HCT116 (cell line): ENCODE measurements around the gene ARHGEF3. TPM values are rescaled to one million over a fixed set of nuclear protein-coding genes. Genes with fewer than 3 reads are reported as not detected.

Experiments used
- ATAC-seq: fragments of 200-7000 bp; cut with Tn5 transposase; 2 replicates; pipeline ENCODE4 v1.9.1; 2020; ENCODE audit warnings: mild to moderate bottlenecking, moderate library complexity
- BruUV-seq: library from RNA; stranded (reverse); fragments of 400-500 nt; replicated peaks from 2 replicates; lab custom pipeline; 2021; lab: Mats Ljungman, UMichigan
- CTCF ChIA-PET: fragments of 300-600 bp; sonication (Branson Sonifier 250); formaldehyde crosslinking; loops from one replicate; lab custom pipeline; 2021; ENCODE audit warnings: antibody characterized with exemption; lab: Charles Lee
- POLR2A ChIA-PET: fragments of 300-600, 350-600 bp; sonication (Branson Sonifier 250); formaldehyde crosslinking; loops from one replicate; lab custom pipeline; 2021; ENCODE audit warnings: antibody characterized with exemption; lab: Charles Lee
- RAD21 ChIA-PET, 2 experiments: fragments of 300-600 bp; sonication (Branson Sonifier 250); formaldehyde crosslinking; loops; one replicate each; lab custom pipeline; 2023; ENCODE audit warnings: low total read pairs in 2 of 2; ENCODE audit not compliant: uncharacterized antibody in 2 of 2, unreplicated experiment in 2 of 2, low non-redundant PET in 1 of 2; lab: Charles Lee
- DNase-seq: peaks from one replicate; pipeline ENCODE4 v3.0.0-alpha.2; 2010; ENCODE audit warnings: low read depth, low spot score
- H2AFZ ChIP-seq: fragments of 200-600 bp; shearing (Covaris generic), sonication (generic); 2 replicates; pipeline ENCODE4 v1.6.1; 2017; ENCODE audit warnings: low read depth, mixed run types, mixed read lengths, antibody characterized with exemption, low read length; ENCODE audit not compliant: poor library complexity, severe bottlenecking
- H3K27ac ChIP-seq: 2 replicates; pipeline ENCODE4 v1.5.1; 2012; ENCODE audit warnings: low read depth, low read length
- H3K27me3 ChIP-seq: fragments of 200-600 bp; sonication (generic); 2 replicates; pipeline ENCODE4 v1.6.1; 2016; ENCODE audit warnings: mixed run types, low read length, mixed read lengths; ENCODE audit not compliant: insufficient read depth
- H3K36me3 ChIP-seq, 2 experiments: fragments of 200-500 bp in 1 of 2; fragments of 200-600 bp in 1 of 2; sonication (Bioruptor generic) in 1 of 2; sonication (generic) in 1 of 2; 2 replicates each; pipeline versions ENCODE4 v1.5.1 to v1.6.1; 2014 to 2016; ENCODE audit warnings: low read length in 2 of 2, inconsistent platforms in 1 of 2, mixed read lengths in 1 of 2, mixed run types in 1 of 2; ENCODE audit not compliant: insufficient read depth in 2 of 2, control insufficient read depth in 1 of 2
- H3K4me1 ChIP-seq, 2 experiments: fragments of 200-600 bp in 1 of 2; sonication (generic) in 1 of 2; 2 replicates each; pipeline versions ENCODE4 v1.5.1 to v1.6.1; 2012 to 2017; ENCODE audit warnings: low read length in 2 of 2, inconsistent platforms in 1 of 2, mild to moderate bottlenecking in 1 of 2, mixed read lengths in 1 of 2, mixed run types in 1 of 2, moderate library complexity in 1 of 2; ENCODE audit not compliant: insufficient read depth in 2 of 2, control insufficient read depth in 1 of 2
- H3K4me2 ChIP-seq: fragments of 200-600 bp; sonication (generic); 2 replicates; pipeline ENCODE4 v1.6.1; 2017; ENCODE audit warnings: mixed run types, low read length, mixed read lengths
- H3K4me3 ChIP-seq, 2 experiments: fragments of 200-600 bp in 1 of 2; sonication (generic) in 1 of 2; replicated peaks in 1 of 2; 2 replicates each; pipeline ENCODE4 v1.5.1; 2011 to 2016; ENCODE audit warnings: low read length in 2 of 2, control low read depth in 1 of 2, low read depth in 1 of 2, mild to moderate bottlenecking in 1 of 2, mixed read lengths in 1 of 2, mixed run types in 1 of 2
- H3K79me2 ChIP-seq: fragments of 200-600 bp; sonication (generic); 2 replicates; pipeline ENCODE4 v1.6.1; 2017; ENCODE audit warnings: mild to moderate bottlenecking, mixed run types, low read length, moderate library complexity, mixed read lengths; ENCODE audit not compliant: insufficient read depth
- H3K9ac ChIP-seq: fragments of 200-600 bp; sonication (generic); 2 replicates; pipeline ENCODE4 v1.6.1; 2016; ENCODE audit warnings: low read length, mixed read lengths
- H3K9me2 ChIP-seq: fragments of 200-600 bp; sonication (generic), shearing (Covaris generic); 2 replicates; pipeline ENCODE4 v1.6.1; 2017; ENCODE audit warnings: mixed run types, mild to moderate bottlenecking, moderate library complexity; ENCODE audit not compliant: insufficient read depth
- H3K9me3 ChIP-seq, 2 experiments: fragments of 200-500 bp in 1 of 2; fragments of 200-600 bp in 1 of 2; sonication (Bioruptor generic) in 1 of 2; sonication (generic) in 1 of 2; 2 replicates each; pipeline ENCODE4 v1.6.1; 2014 to 2017; ENCODE audit warnings: low read length in 2 of 2, mixed read lengths in 2 of 2, inconsistent platforms in 1 of 2, low read depth in 1 of 2, mild to moderate bottlenecking in 1 of 2, mixed run types in 1 of 2, moderate library complexity in 1 of 2; ENCODE audit not compliant: control insufficient read depth in 1 of 2, insufficient read depth in 1 of 2
- H4K20me1 ChIP-seq: fragments of 200-600 bp; sonication (generic), shearing (Covaris generic); 2 replicates; pipeline ENCODE4 v1.6.1; 2017; ENCODE audit warnings: mixed run types, mild to moderate bottlenecking, moderate library complexity; ENCODE audit not compliant: insufficient read depth
- CBX3 ChIP-seq: IDR thresholded peaks from 2 replicates; pipeline ENCODE4 v1.6.1; 2012; ENCODE audit warnings: low read depth
- EGR1 ChIP-seq: IDR thresholded peaks from 2 replicates; pipeline ENCODE4 v1.6.1; 2012; ENCODE audit warnings: low read depth
- ELF1 ChIP-seq: IDR thresholded peaks from 2 replicates; pipeline ENCODE4 v1.6.1; 2012; ENCODE audit warnings: low read depth, borderline replicate concordance
- EZH2 ChIP-seq: fragments of 200-600 bp; sonication (generic); IDR thresholded peaks from 2 replicates; pipeline ENCODE4 v1.6.1; 2017; ENCODE audit warnings: antibody characterized with exemption, mixed run types
- EZH2phosphoT487 ChIP-seq: fragments of 200-600 bp; IDR thresholded peaks from 2 replicates; pipeline ENCODE4 v1.6.1; 2018; ENCODE audit warnings: antibody characterized with exemption, borderline replicate concordance
- FOSL1 ChIP-seq: IDR thresholded peaks from 2 replicates; pipeline ENCODE4 v1.6.1; 2012; ENCODE audit warnings: low read depth
- JUND ChIP-seq: IDR thresholded peaks from 2 replicates; pipeline ENCODE4 v1.6.1; 2012
- RAD21 ChIP-seq: IDR thresholded peaks from 2 replicates; pipeline ENCODE4 v1.6.1; 2012; ENCODE audit warnings: low read depth, mild to moderate bottlenecking
- SIN3A ChIP-seq: IDR thresholded peaks from 2 replicates; pipeline ENCODE4 v1.6.1; 2012; ENCODE audit warnings: low read depth
- SP1 ChIP-seq: IDR thresholded peaks from 2 replicates; pipeline ENCODE4 v1.6.1; 2012; ENCODE audit warnings: low read depth
- TCF7L2 ChIP-seq: IDR thresholded peaks from 2 replicates; pipeline ENCODE4 v1.7.0; 2011; ENCODE audit warnings: borderline replicate concordance, inconsistent platforms; ENCODE audit not compliant: insufficient read depth, insufficient read length; ENCODE audit errors: extremely low read depth
- ZNF274 ChIP-seq: fragments of 200-500 bp; sonication (Bioruptor generic); IDR thresholded peaks from 2 replicates; pipeline ENCODE4 v1.6.1; 2014; ENCODE audit warnings: mild to moderate bottlenecking, low read depth, low read length, inconsistent platforms
- intact Hi-C: fragments of 100-400 bp; cut with micrococcal nuclease; formaldehyde crosslinking; loops from 2 replicates; pipeline ENCODE4 v1.10.0; 2022
- total RNA-seq: library from RNA; stranded (reverse); gene quantifications from one replicate; pipeline ENCODE4 v1.2.1, GENCODE V29; 2021; ENCODE audit not compliant: unreplicated experiment
- TF ChIP-seq, protein P1 (sequence below), 3 experiments: fragments of 200-600 bp in 1 of 3; sonication (generic) in 1 of 3; IDR thresholded peaks in 2 of 3; conservative IDR thresholded peaks in 1 of 3; 2 replicates each; pipeline ENCODE4 v1.5.1; 2012 to 2017; ENCODE audit warnings: low read depth in 2 of 3, low read length in 2 of 3, antibody characterized with exemption in 1 of 3, borderline replicate concordance in 1 of 3, control low read depth in 1 of 3, mild to moderate bottlenecking in 1 of 3, mixed read lengths in 1 of 3, mixed run types in 1 of 3, moderate library complexity in 1 of 3; ENCODE audit not compliant: insufficient read depth in 1 of 3
- TF ChIP-seq, protein P2 (sequence below): IDR thresholded peaks from 2 replicates; pipeline ENCODE4 v1.6.1; 2011; ENCODE audit warnings: mild to moderate bottlenecking, low read length, moderate library complexity; ENCODE audit not compliant: insufficient replicate concordance; ENCODE audit errors: extremely low read depth
- TF ChIP-seq, protein P3 (sequence below): IDR thresholded peaks from 2 replicates; pipeline ENCODE4 v1.6.1; 2012
- TF ChIP-seq, protein P4 (sequence below): IDR thresholded peaks from 2 replicates; pipeline ENCODE4 v1.6.1; 2012; ENCODE audit warnings: low read depth

ARHGEF3 gene
- total RNA-seq, 1 experiment from 2014 or later: 18.1 TPM

DNA sequence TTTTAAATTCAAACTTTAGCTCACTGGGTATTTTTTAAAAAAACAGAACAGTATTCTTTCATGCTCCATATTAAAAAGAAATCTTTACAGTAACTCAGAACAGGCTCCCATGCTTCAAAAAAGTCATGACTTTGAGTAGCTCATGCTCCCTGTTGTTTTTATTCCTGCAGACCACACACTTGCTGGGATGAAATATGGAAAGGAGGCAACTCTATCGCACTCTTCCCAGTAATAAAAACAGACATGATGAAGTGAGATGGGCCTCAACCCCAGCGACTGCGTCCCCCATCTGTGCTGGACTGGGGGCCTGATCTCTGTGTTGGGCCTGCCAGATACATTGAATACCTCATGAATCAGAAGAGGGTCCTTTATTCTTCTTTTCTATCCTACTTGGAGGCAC is 58.9 kb downstream of the ARHGEF3 start:
- BruUV-seq: no TSS peak
- H3K36me3 ChIP-seq: peaks cover 0 to 7% of the 10 kb centered on the region in 2 experiments; a peak in 2 of 4 replicates
- POLR2A ChIA-PET: no interaction called here

More for the DNA sequence above, 58.9 kb downstream of the ARHGEF3 start:
- DNase-seq (no peak), ATAC-seq (no peak)
- ChIA-PET RAD21 (no interaction called here), CTCF (no interaction called here)
- H2AFZ ChIP-seq: no peak overlapping the region
- H3K27me3 ChIP-seq: no peaks in the 10 kb centered on the region
- H3K27ac ChIP-seq: no peak overlapping the region
- H3K9me3 ChIP-seq: no peaks in the 10 kb centered on the region
- no peaks in the 10 kb centered on the region for H3K4me1 ChIP-seq
- H3K9me2 ChIP-seq: no peaks in the 10 kb centered on the region
- TF ChIP-seq, protein P1, sequence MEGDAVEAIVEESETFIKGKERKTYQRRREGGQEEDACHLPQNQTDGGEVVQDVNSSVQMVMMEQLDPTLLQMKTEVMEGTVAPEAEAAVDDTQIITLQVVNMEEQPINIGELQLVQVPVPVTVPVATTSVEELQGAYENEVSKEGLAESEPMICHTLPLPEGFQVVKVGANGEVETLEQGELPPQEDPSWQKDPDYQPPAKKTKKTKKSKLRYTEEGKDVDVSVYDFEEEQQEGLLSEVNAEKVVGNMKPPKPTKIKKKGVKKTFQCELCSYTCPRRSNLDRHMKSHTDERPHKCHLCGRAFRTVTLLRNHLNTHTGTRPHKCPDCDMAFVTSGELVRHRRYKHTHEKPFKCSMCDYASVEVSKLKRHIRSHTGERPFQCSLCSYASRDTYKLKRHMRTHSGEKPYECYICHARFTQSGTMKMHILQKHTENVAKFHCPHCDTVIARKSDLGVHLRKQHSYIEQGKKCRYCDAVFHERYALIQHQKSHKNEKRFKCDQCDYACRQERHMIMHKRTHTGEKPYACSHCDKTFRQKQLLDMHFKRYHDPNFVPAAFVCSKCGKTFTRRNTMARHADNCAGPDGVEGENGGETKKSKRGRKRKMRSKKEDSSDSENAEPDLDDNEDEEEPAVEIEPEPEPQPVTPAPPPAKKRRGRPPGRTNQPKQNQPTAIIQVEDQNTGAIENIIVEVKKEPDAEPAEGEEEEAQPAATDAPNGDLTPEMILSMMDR (IDR thresholded peaks at IDR 0.05 in 2 of 3, conservative IDR thresholded peaks at IDR 0.05 in 1 of 3; ENCODE audit: borderline replicate concordance in 1 of 3, insufficient read depth in 1 of 3, low read depth in 2 of 3, low read length in 2 of 3): no peak
- TF ChIP-seq, protein P2, sequence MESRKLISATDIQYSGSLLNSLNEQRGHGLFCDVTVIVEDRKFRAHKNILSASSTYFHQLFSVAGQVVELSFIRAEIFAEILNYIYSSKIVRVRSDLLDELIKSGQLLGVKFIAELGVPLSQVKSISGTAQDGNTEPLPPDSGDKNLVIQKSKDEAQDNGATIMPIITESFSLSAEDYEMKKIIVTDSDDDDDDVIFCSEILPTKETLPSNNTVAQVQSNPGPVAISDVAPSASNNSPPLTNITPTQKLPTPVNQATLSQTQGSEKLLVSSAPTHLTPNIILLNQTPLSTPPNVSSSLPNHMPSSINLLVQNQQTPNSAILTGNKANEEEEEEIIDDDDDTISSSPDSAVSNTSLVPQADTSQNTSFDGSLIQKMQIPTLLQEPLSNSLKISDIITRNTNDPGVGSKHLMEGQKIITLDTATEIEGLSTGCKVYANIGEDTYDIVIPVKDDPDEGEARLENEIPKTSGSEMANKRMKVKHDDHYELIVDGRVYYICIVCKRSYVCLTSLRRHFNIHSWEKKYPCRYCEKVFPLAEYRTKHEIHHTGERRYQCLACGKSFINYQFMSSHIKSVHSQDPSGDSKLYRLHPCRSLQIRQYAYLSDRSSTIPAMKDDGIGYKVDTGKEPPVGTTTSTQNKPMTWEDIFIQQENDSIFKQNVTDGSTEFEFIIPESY: no peak
- TF ChIP-seq SP1 (no peak), TCF7L2 (no peak), CBX3 (no peak), ELF1 (no peak), EZH2 (no peak), ZNF274 (no peak), EGR1 (no peak), JUND (no peak), EZH2phosphoT487 (no peak), RAD21 (no peak), SIN3A (no peak), FOSL1 (no peak)
- TF ChIP-seq, protein P3, sequence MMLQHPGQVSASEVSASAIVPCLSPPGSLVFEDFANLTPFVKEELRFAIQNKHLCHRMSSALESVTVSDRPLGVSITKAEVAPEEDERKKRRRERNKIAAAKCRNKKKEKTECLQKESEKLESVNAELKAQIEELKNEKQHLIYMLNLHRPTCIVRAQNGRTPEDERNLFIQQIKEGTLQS: no peak
- TF ChIP-seq, protein P4, sequence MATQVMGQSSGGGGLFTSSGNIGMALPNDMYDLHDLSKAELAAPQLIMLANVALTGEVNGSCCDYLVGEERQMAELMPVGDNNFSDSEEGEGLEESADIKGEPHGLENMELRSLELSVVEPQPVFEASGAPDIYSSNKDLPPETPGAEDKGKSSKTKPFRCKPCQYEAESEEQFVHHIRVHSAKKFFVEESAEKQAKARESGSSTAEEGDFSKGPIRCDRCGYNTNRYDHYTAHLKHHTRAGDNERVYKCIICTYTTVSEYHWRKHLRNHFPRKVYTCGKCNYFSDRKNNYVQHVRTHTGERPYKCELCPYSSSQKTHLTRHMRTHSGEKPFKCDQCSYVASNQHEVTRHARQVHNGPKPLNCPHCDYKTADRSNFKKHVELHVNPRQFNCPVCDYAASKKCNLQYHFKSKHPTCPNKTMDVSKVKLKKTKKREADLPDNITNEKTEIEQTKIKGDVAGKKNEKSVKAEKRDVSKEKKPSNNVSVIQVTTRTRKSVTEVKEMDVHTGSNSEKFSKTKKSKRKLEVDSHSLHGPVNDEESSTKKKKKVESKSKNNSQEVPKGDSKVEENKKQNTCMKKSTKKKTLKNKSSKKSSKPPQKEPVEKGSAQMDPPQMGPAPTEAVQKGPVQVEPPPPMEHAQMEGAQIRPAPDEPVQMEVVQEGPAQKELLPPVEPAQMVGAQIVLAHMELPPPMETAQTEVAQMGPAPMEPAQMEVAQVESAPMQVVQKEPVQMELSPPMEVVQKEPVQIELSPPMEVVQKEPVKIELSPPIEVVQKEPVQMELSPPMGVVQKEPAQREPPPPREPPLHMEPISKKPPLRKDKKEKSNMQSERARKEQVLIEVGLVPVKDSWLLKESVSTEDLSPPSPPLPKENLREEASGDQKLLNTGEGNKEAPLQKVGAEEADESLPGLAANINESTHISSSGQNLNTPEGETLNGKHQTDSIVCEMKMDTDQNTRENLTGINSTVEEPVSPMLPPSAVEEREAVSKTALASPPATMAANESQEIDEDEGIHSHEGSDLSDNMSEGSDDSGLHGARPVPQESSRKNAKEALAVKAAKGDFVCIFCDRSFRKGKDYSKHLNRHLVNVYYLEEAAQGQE: no peak
- H3K9ac ChIP-seq: no peak overlapping the region
- no peak overlapping the region for H3K4me3 ChIP-seq
- H3K4me2 ChIP-seq: no peak overlapping the region
- no peaks in the 10 kb centered on the region for H3K79me2 ChIP-seq
- intact Hi-C loops: no loop called here
- no peaks in the 10 kb centered on the region for H4K20me1 ChIP-seq
